GM12892 (cell line): ENCODE results near the gene CEACAM1.
"Not testable (repeated sequence)": the region's sequence is repeated elsewhere in the genome, so short reads cannot be mapped to it uniquely, and the experiment has no call there.

Experiments used
- DNase-seq: peaks from one replicate; pipeline ENCODE4 v3.0.0; 2011; ENCODE audit not compliant: insufficient read length
- FAIRE-seq: peaks from 2 replicates; lab custom pipeline; 2011; peaks lifted over from hg19 to GRCh38; lab: Jason Lieb, UNC
- POLR2A ChIP-seq: IDR thresholded peaks from 2 replicates; pipeline ENCODE4 v1.6.1; 2011; ENCODE audit warnings: low read depth, low read length, control low read depth
- POLR2AphosphoS5 ChIP-seq: IDR thresholded peaks from 2 replicates; pipeline ENCODE4 v1.6.1; 2011; ENCODE audit warnings: low read depth, low read length, control low read depth
- TAF1 ChIP-seq: IDR thresholded peaks from 2 replicates; pipeline ENCODE4 v1.6.1; 2011; ENCODE audit warnings: low read depth, mild to moderate bottlenecking, control low read depth, low read length, borderline replicate concordance

The CEACAM1 gene

GRCh38 chr19:42466521-42467182, 61.6 kb downstream of the CEACAM1 start:
- FAIRE-seq: peak; percentile 92
- no peak for TF ChIP-seq POLR2AphosphoS5
- no peak for TF ChIP-seq TAF1
- no peak for TF ChIP-seq POLR2A
- peak; percentile 31 for DNase-seq

- FAIRE-seq: peak; percentile 98
- DNase-seq: peak; percentile 58
- TF ChIP-seq POLR2A (peak; percentile 47; the same call in 1 of the 2 replicates), POLR2AphosphoS5 (no peak)
Observed at GRCh38 chr19:42465827-42466280, 62.4 kb downstream of the CEACAM1 start.

GRCh38 chr19:42461700-42462324, 66.5 kb downstream of the CEACAM1 start:
- FAIRE-seq (no peak), DNase-seq (no peak)
- TF ChIP-seq POLR2AphosphoS5 (no peak), TAF1 (no peak), POLR2A (no peak)

DNA sequence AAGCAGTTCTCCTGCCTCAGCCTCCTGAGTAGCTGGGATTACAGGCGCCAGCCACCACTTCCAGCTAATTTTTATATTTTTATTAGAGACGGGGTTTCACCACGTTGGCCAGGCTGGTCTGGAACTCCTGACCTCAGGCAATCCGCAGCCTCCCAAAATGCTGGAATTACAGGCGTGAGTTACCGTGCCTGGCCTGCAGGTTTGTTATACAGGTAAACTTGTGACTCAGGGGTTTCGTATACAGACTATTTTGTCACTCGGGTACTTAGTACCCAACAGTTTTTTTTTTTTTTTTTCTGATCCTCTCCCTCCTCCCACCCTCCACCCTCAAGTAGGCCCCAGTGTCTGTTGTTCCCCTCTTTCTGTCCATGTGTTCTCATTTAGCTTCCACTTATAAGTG, 67.0 kb downstream of the CEACAM1 start:
- FAIRE-seq, DNase-seq: not testable (repeated sequence)

DNA sequence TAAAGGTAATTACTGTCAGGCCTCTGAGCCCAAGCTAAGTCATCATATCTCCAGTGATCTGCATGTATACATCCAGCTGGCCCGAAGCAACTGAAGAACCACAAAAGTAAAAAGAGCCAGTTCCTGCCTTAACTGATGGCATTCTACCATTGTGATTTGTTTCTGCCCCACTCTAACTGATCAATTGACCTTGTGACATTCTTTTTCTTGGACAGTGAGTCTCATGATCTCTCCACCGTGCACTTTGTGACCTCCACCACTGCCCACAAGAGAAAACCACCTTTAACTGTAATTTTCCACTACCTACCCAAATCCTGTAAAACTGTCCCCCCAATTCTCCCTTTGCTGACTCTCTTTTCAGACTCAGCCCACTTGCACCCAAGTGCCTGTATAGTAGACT, 68.4 kb downstream of the CEACAM1 start:
- TF ChIP-seq POLR2AphosphoS5: no peak
- TF ChIP-seq POLR2A: no peak
- no peak for TF ChIP-seq TAF1
- FAIRE-seq (no peak), DNase-seq (no peak)
